Cardiac septum (tissue), 1 donor: ENCODE results near the gene SGPP2. TPM values are rescaled to one million over a fixed set of nuclear protein-coding genes. Genes with fewer than 3 reads are reported as not detected.
"Not testable (repeated sequence)": the region's sequence is repeated elsewhere in the genome, so short reads cannot be mapped to it uniquely, and the experiment has no call there.

Source experiments
- DNase-seq: peaks from one replicate; pipeline ENCODE4 v3.0.0-alpha.2; 2020; ENCODE audit warnings: low spot score
- intact Hi-C: fragments of 100-400 bp; cut with DNase I; formaldehyde crosslinking; loops from one replicate; pipeline ENCODE4 v1.14.0; 2022
- total RNA-seq: library from RNA; stranded (reverse); fragmentation: NEBNext Ultra II Directional; extraction: Animal tissue kit (Norgen Biotek cat#: 25700); gene quantifications from one replicate; pipeline ENCODE4 v1.2.1, GENCODE V29; 2021
- donor health status: DM: no; HTN: no; CAD: no.

The SGPP2 gene
- total RNA-seq, 1 donor from 2014 or later, result 1.0 TPM

GRCh38 chr2:222424729-222425671, 657 bp downstream of the SGPP2 start:
- intact Hi-C loops, result no loop called here
- no peak for DNase-seq

- DNase-seq, result no peak
Observed at GRCh38 chr2:222427646-222428301, 3.4 kb downstream of the SGPP2 start.

GRCh38 chr2:222430071-222430470, 5.7 kb downstream of the SGPP2 start:
- intact Hi-C loops, result no loop called here
- DNase-seq, result no peak

More at GRCh38 chr2:222427646-222428301, 3.4 kb downstream of the SGPP2 start:
- intact Hi-C loops, result no loop called here

GRCh38 chr2:222430681-222431080, 6.3 kb downstream of the SGPP2 start:
- intact Hi-C loops, result no loop called here

GRCh38 chr2:222431869-222432268, 7.5 kb downstream of the SGPP2 start:
- DNase-seq, result no peak
- intact Hi-C loops, result no loop called here

More at GRCh38 chr2:222430681-222431080, 6.3 kb downstream of the SGPP2 start:
- DNase-seq, result no peak

- DNase-seq, result no peak
- intact Hi-C loops, result no loop called here
Observed at GRCh38 chr2:222433332-222434173, 9.2 kb downstream of the SGPP2 start.

GRCh38 chr2:222434204-222434603, 9.9 kb downstream of the SGPP2 start:
- DNase-seq, result no peak

GRCh38 chr2:222435400-222436039, 11.2 kb downstream of the SGPP2 start:
- intact Hi-C loops, DNase-seq: not testable (repeated sequence)

More at GRCh38 chr2:222434204-222434603, 9.9 kb downstream of the SGPP2 start:
- intact Hi-C loops, result no loop called here

- intact Hi-C loops, result no loop called here
- DNase-seq, result no peak
Observed at GRCh38 chr2:222436040-222436413, 11.7 kb downstream of the SGPP2 start.

GRCh38 chr2:222439692-222440091, 15.3 kb downstream of the SGPP2 start:
- intact Hi-C loops, result no loop called here
- no peak for DNase-seq

GRCh38 chr2:222440673-222441422, 16.5 kb downstream of the SGPP2 start:
- intact Hi-C loops, result no loop called here

GRCh38 chr2:222442665-222443064, 18.3 kb downstream of the SGPP2 start:
- intact Hi-C loops, result no loop called here
- no peak for DNase-seq

More at GRCh38 chr2:222440673-222441422, 16.5 kb downstream of the SGPP2 start:
- DNase-seq, result no peak

- intact Hi-C loops, result no loop called here
- no peak for DNase-seq
Observed at GRCh38 chr2:222445227-222445626, 20.9 kb downstream of the SGPP2 start.

GRCh38 chr2:222447131-222447530, 22.8 kb downstream of the SGPP2 start:
- DNase-seq, result no peak
- intact Hi-C loops, result no loop called here

GRCh38 chr2:222448748-222449181, 24.4 kb downstream of the SGPP2 start:
- no peak for DNase-seq
- intact Hi-C loops, result no loop called here

GRCh38 chr2:222450021-222450420, 25.7 kb downstream of the SGPP2 start:
- no peak for DNase-seq
- intact Hi-C loops, result no loop called here

GRCh38 chr2:222451224-222451674, 26.9 kb downstream of the SGPP2 start:
- intact Hi-C loops, result no loop called here
- no peak for DNase-seq

- no peak for DNase-seq
- intact Hi-C loops, result no loop called here
Observed at GRCh38 chr2:222452422-222452950, 28.1 kb downstream of the SGPP2 start.
